NCI-H1930 (cell line): ENCODE measurements around the gene LRIT2.
"Not testable (repeated sequence)": the region's sequence is repeated elsewhere in the genome, so short reads cannot be mapped to it uniquely, and the experiment has no call there.

ENCODE experiments used
- DNase-seq, 2 experiments: peaks; one replicate each; lab custom pipeline; 2025; lab: John Stamatoyannopoulos, UW

LRIT2 gene

DNA sequence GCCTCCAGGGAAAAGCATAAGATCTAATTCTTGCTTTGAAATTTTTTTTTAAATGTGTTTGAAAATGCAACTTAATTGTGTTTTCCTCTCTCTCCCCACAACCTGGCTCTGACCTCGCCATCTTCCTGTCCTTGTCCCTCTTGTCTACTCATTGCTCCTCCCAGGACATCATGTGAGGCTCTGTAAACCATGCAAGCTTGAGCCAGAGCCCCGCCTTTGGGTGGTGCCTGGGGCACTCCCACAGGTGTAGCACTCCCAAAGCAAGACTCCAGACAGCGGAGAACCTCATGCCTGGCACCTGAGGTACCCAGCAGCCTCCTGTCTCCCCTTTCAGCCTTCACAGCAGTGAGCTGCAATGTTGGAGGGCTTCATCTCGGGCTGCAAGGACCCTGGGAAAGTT, 40.8 kb downstream of the LRIT2 start:
- no peak for DNase-seq

DNA sequence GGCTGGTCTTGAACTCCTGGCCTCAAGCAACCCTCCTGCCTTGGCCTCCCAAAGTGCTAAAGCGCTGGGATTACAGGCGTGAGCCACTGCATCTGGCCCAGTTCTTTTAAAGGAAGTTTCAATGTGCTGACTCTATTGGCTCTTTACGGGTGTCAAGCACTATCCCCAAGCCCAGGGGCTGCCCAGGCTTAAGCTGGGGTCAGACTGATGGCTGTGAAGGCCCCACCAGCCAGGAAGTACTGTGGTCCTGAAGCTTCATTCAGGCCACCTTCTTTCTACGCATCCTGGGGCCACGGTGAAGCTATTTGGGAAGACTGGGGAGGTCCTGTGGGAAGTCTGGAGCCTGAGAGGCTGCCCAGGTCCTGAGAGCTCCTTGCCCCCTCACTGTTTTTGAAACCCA, 43.7 kb downstream of the LRIT2 start:
- no peak for DNase-seq

DNA sequence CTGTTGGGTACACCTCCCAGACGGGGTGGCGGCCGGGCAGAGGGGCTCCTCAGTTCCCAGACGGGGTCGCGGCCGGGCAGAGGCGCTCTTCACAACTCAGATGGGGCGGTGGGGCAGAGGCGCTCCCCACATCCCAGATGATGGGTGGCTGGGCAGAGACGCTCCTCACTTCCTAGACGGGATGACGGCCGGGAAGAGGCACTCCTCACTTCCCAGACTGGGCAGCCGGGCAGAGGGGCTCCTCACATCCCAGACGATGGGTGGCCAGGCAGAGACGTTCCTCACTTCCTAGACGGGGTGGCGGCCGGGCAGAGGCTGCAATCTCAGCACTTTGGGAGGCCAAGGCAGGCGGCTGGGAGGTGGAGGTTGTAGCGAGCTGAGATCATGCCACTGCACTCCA, 45.0 kb downstream of the LRIT2 start:
- not testable (repeated sequence) for DNase-seq

DNA sequence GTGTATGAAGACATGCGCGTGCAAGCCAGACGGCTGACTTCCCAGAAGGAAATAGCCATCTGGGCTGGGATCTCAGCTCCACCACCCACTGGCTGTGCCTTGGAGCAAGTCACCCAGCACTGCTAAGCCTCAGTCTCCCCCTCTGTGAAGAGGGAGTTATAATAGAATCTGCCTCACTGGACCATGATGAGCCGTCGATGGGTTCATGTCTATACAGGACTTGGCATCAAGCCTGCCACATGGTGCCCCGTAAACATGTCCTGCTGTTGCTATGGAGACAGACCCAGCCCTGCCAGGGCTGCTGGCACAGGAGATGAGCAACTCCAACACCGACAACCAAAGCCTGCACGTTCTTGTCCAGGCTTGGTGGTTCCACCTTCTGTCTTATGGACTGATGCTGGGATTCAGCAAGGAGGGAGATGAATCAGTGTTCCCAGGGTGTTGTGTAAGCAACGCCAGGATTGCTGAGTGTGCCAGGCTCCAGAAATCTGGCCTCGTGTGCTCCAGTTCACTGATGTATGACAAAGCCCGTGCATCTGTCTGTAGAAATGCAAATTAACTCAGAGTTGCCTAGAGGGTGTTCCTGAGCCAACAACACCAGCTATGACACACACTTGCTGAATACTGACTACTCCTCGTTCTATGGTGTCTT, 46.2 kb downstream of the LRIT2 start:
- no peak for DNase-seq

DNA sequence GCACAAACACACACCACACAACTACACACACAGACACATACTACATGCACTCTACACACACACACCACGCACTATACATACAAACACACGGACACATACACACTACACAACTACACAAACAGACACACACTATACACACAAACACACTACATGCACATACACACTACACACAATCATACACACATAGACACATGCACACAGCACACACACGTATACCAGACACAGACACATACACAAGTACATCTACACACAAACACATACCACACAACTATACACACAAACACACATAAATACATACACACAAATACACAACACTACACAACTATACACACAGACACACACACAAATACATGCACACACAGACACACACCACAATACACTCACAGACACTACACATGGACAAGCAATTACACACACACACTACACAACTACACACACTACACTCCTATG, 47.2 kb downstream of the LRIT2 start:
- no peak for DNase-seq

DNA sequence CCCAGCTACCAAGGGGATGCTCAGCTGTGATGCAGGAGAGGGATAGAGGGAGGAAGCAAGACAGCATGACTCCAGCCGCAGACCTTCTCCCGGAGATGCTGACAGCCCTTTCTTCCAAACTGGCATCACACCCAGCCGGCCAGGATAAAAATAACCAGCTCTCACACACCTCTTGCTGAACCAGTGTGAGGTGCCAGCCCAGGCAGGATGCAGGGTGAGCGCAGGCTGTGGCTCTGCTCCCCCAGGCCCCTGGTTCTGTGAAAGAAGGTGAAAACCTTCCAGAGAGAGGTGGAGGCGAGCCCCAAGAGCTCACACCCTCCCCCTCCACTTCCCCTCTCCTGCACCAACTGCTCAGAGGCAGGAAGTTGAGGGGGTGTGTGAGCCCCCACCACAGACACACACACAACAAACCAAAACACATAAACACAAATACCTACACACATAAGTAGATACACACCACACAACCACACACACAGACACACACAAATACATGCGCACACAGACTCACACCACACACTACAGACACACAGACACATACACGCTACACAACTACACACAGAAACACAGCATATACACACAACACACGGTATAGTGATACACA, 47.7 kb downstream of the LRIT2 start:
- no peak for DNase-seq

DNA sequence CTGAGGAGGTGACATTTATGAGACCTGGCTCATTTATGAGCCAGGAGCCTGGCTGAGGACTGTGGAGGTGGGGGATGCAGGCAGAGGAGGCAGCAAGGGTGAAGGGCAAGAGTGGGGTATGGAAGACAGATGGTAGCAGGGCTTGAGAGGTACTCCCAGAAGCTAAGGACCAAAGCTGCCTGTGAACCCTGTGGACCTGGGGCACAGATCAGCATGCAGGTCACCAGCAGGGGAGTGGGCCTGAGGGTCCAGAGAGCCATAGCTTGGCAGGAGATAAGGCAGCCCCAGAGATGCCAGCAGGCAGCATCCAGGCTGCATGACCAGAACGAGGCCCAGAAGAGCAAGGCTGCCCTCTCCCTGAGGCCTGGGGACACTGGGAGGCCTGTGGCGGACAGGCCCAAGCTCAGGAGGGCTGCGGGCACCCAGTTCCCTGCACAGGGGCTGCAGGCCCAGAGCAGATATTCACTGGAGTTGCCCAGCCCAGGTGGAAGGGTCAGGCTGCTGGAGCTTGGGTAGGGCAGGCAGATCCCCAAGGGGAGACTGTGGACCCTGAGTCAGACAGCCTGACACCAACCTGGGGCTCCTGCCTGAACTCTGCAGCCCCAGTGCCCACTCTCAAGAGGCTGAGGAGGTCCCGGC, 48.4 kb downstream of the LRIT2 start:
- DNase-seq = no peak

DNA sequence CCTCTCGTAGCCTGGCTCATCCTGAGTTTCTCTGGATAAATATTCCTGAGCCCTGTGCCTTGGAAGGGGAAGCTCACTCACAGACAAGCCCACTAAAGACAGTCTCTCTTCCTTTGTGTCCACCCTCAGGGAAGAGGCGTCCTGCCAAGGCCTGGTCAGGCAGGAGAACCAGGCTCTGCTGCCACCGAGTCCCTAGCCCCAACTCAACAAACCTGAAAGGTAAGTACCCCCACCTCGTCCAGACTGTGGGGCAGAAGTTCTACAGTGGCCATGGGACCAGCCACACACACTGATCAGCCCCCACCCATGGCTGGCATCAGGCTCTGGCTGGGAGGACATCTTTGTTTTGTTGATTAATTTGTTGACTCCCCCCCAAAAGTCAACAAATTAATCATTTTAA, 49.0 kb downstream of the LRIT2 start:
- DNase-seq = no peak

DNA sequence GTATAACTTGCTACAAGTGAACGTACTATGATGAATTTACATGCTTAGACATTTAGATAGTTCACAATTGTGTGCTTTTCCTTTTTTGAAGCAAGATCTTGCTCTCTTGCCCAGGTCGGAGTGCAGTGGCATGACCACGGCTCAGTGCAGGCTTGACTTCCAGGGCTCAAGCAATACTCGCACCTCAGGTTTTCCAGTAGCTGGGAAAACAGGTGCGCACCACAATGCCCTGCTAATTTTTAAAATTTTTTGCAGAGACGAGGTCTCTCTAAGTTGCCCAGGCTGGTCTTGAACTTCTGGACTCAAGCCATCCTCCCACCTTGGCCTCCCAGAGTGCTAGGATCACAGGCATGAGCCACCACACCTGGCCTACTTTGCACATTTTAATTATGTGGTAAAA, 49.9 kb downstream of the LRIT2 start:
- DNase-seq = no peak

DNA sequence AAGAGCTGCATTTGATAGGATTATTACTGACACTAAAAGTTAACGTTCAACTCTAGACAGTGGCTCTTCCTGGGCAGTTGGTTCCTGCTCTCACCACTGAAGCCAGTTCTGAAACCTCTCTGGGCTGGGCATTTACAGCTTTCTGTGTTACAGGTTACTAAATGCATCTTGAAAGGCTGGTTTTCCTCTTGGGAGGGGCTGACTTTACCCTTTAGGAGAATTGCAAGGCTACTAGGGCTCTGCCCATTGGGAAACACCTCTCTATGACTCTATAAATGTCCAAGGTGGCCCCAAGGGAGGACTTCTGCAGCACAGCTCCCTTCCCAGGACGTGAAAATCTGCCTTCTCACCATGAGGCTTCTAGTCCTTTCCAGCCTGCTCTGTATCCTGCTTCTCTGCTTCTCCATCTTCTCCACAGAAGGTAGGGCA, 51.8 kb downstream of the LRIT2 start, which contains the start of gene GPR15LG:
Gene GPR15LG (plus strand): TSS at position 301 of the 429 bp plus-strand sequence. CDS start 51 bp downstream, at position 352.
- DNase-seq = no peak

DNA sequence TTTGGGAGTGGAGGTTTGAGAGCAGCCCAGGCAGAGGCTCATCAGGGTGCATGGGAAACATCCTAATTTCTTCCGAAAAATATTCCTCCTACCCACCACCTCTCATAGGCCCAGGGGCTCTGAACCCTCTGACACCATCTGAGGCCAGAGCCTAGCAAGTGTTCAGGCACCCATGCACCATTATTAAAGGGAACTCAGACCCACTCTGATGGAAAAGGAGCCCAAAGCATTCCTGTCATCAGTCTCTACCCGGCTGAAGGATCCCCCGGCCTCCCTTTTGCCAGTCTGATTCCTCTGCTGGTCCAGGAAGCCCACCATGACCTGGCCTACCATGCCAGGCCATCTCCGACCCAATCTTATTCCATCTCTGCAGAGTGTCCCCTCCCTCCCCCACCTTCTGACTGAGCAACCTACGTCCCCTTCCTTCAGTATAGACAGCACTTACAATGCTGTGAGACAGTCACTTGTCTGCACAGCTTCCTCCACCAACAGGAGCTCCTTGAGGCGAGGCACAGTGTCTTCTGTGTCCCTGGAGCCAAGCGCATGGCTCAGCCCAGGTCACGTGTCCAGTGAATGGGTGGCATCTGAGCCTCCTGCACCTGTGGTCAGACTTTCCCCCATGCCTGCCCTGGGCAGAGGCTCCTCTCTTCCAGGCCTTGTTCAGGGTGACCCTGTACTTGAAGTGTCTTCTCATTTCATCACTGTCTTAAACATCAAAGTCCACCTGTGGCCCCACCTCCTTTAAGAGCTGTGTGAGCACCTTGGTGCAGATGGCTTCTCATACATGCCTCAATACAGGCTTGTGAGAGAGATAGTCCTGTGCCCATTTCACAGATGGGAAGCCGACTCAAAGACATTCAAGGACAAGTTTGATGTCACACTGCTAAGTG, 52.6 kb downstream of the LRIT2 start:
- no peak for DNase-seq

DNA sequence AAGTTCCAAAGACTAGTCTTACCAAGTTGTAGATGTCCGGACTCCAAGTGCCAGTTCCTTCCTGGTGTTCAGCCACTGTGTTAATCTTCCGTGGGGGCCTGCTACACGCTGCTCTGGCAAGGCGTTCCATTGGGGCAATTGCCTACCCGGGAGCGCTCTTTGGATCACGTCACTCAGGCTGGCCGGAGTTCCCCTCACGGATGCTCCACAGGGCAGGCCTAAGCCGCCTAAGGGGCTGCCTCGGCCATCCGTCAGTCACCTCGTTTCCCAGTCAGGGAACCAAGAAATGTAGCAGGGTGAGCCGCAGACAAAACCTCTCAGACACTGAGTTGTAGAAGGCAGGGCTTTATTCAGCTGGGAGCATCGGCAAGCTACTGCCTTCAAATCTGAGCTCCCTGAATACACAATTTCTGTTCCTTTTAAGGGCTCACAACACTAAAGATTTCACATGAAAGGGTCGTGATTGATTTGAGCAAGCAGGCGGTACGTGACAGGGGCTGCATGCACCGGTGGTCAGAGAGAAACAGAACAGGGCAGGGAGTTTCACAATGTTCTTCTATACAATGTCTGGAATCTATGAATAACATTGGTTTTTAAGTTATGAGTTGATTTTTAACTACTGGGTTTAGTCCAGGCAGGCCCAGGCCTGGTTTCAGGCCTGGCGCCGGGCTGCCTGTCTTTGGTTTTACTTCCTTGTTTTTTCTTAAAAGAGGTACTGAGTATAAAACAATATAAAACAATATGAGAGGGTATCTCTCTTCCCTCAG, 53.5 kb downstream of the LRIT2 start:
- DNase-seq = not testable (repeated sequence)

DNA sequence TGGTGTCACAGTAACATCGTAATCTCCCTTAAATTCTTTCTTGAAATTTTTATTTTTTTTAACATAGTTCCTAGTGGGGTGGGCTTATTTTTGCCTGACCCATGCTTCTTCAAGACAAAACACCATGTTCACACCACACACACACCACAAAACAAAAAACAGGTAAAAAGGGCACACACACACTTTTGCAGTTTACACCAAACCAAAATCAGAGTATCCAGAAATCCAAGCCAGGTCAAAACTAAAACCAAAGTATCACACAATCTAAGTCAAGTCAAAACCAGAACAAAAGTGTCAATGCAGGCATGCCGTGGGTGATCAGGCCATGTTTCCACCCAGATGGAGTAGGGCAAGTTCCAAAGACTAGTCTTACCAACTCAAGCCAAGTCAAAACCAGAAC, 54.1 kb downstream of the LRIT2 start:
- DNase-seq = not testable (repeated sequence)
